ENCODE measurements around the gene SEMA3A. TPM values are rescaled to one million over a fixed set of nuclear protein-coding genes. Genes with fewer than 3 reads are reported as not detected.

The SEMA3A gene
- total and polyA plus RNA-seq, 2 experiments from 2014 or later = 19.8 to 46.4 TPM

DNA sequence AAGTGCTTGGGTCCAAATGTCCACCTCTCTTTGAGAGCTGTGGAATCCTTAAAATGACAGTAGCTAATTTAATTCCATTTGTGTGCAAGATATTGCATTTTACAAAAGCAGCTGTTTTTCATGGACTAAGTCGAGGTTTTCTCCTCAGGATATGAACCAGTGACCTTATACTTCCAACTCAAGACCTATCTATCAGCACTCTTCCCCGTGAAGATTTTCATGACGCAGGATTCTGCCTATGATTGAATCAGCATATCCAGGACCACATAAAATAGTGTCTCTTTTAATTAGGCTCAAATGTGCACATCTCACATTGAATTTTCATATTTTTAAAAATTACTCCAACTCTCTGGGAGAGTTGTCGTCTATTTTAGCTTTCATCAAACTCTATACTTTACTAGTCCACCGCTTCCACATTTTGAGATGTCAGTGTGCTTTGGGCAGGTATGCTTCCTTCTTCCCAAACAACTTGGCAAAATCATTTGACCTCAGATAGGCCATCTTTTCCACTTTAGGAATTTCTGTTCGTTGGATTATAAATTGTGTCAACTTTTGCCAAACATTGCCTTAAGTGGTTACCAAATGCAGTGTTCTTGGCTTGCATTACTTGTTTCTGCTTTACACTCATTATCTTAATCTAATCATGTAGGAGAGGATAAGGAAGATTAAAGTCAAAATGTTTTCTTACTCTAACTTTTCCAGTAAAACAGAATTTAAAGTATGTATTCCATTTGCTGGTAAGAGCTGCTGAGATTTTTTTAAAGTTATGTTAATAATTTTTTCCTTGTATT, 39.4 kb downstream of the SEMA3A start:
- Histone ChIP-seq H3K4me2 (no peak overlapping the region), H2AFZ (no peak overlapping the region), H3K27me3 (ENCODE audit: insufficient read depth) (no peaks in the 10 kb centered on the region), H3K79me2 (replicated peaks; ENCODE audit: insufficient read depth) (peaks cover 79% of the 10 kb centered on the region), H3F3A (replicated peaks; ENCODE audit: low read depth) (no peaks in the 10 kb centered on the region), H3K36me3 (ENCODE audit: insufficient read depth) (no peaks in the 10 kb centered on the region), H3K9me2 (ENCODE audit: insufficient read depth) (no peaks in the 10 kb centered on the region), H4K20me1 (replicated peaks; ENCODE audit: insufficient read depth) (no peaks in the 10 kb centered on the region), H3K4me1 (ENCODE audit: insufficient read depth) (peaks cover 9% of the 10 kb centered on the region), H3K27ac (ENCODE audit: low read depth) (peak overlapping the region; percentile 61), H3K4me3 (no peak overlapping the region)
- TF ChIP-seq EZH2phosphoT487 (IDR thresholded peaks at IDR 0.05; ENCODE audit: unreplicated experiment) (no peak), NANOG (IDR thresholded peaks at IDR 0.05; ENCODE audit: borderline replicate concordance) (no peak), STAT1 (IDR thresholded peaks at IDR 0.05; ENCODE audit: unreplicated experiment) (no peak)
- TF ChIP-seq, protein P1, sequence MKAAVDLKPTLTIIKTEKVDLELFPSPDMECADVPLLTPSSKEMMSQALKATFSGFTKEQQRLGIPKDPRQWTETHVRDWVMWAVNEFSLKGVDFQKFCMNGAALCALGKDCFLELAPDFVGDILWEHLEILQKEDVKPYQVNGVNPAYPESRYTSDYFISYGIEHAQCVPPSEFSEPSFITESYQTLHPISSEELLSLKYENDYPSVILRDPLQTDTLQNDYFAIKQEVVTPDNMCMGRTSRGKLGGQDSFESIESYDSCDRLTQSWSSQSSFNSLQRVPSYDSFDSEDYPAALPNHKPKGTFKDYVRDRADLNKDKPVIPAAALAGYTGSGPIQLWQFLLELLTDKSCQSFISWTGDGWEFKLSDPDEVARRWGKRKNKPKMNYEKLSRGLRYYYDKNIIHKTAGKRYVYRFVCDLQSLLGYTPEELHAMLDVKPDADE (IDR thresholded peaks at IDR 0.05) = no peak
- Mint-ChIP-seq H3K4me1 (peaks cover 14% of the 10 kb centered on the region), H3K4me3 (no peak overlapping the region), H3K27me3 (ENCODE audit: insufficient read depth, low read depth, poor library complexity) (peaks cover 3% of the 10 kb centered on the region), H3K36me3 (ENCODE audit: low read depth) (peaks cover 6% of the 10 kb centered on the region; the same call in 2 of the 3 replicates), H3K27ac (peak overlapping the region; percentile 46; the same call in 1 of the 2 replicates), H3K9me3 (peaks cover 2% of the 10 kb centered on the region; the same call in 1 of the 3 replicates)
- ATAC-seq (no peak), DNase-seq (ENCODE audit: low spot score) (no peak)

DNA sequence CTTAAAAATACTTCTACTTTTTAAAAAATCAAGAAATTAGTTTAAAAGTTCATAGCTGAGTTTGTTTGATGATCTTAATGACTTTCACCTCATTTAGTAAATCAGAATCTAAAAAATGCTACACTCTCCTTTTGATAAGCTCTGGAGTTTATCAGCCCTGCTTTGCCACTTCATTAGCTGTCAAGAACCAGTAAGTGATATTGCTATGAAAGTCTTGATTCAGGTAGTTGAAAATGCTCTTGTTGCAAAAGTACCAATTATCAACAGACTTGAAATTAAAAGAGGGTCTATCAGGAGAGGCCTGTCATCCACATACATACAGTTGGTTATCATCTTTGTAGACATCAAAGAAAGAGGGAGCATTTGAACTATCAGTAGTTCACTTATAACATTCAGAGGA, 41.6 kb downstream of the SEMA3A start:
- H3K9me3 Mint-ChIP-seq = peaks cover 4% of the 10 kb centered on the region; the same call in 1 of the 3 replicates
- Histone ChIP-seq H3K79me2 (replicated peaks; ENCODE audit: insufficient read depth) (peaks cover 80% of the 10 kb centered on the region), H3K4me3 (no peak overlapping the region), H3K9me2 (ENCODE audit: insufficient read depth) (no peaks in the 10 kb centered on the region), H3K36me3 (ENCODE audit: insufficient read depth) (no peaks in the 10 kb centered on the region), H2AFZ (no peak overlapping the region), H3K27ac (ENCODE audit: low read depth) (no peak overlapping the region), H4K20me1 (replicated peaks; ENCODE audit: insufficient read depth) (no peaks in the 10 kb centered on the region), H3K27me3 (ENCODE audit: insufficient read depth) (no peaks in the 10 kb centered on the region), H3K4me2 (no peak overlapping the region), H3F3A (replicated peaks; ENCODE audit: low read depth) (no peaks in the 10 kb centered on the region), H3K4me1 (ENCODE audit: insufficient read depth) (peaks cover 25% of the 10 kb centered on the region)
- no peak overlapping the region for H3K4me3 Mint-ChIP-seq
- no peak overlapping the region for H3K27ac Mint-ChIP-seq
- H3K4me1 Mint-ChIP-seq = peaks cover 35% of the 10 kb centered on the region
- ATAC-seq (no peak), DNase-seq (ENCODE audit: low spot score) (no peak)
- H3K27me3 Mint-ChIP-seq (ENCODE audit: insufficient read depth, low read depth, poor library complexity) = peaks cover 4% of the 10 kb centered on the region
- H3K36me3 Mint-ChIP-seq (ENCODE audit: low read depth) = peaks cover 13% of the 10 kb centered on the region; the same call in 2 of the 3 replicates
- TF ChIP-seq ZNF331 (CRISPR knock-in tag; IDR thresholded peaks at IDR 0.05; ENCODE audit: low read depth) = no peak
- TF ChIP-seq, protein P2, sequence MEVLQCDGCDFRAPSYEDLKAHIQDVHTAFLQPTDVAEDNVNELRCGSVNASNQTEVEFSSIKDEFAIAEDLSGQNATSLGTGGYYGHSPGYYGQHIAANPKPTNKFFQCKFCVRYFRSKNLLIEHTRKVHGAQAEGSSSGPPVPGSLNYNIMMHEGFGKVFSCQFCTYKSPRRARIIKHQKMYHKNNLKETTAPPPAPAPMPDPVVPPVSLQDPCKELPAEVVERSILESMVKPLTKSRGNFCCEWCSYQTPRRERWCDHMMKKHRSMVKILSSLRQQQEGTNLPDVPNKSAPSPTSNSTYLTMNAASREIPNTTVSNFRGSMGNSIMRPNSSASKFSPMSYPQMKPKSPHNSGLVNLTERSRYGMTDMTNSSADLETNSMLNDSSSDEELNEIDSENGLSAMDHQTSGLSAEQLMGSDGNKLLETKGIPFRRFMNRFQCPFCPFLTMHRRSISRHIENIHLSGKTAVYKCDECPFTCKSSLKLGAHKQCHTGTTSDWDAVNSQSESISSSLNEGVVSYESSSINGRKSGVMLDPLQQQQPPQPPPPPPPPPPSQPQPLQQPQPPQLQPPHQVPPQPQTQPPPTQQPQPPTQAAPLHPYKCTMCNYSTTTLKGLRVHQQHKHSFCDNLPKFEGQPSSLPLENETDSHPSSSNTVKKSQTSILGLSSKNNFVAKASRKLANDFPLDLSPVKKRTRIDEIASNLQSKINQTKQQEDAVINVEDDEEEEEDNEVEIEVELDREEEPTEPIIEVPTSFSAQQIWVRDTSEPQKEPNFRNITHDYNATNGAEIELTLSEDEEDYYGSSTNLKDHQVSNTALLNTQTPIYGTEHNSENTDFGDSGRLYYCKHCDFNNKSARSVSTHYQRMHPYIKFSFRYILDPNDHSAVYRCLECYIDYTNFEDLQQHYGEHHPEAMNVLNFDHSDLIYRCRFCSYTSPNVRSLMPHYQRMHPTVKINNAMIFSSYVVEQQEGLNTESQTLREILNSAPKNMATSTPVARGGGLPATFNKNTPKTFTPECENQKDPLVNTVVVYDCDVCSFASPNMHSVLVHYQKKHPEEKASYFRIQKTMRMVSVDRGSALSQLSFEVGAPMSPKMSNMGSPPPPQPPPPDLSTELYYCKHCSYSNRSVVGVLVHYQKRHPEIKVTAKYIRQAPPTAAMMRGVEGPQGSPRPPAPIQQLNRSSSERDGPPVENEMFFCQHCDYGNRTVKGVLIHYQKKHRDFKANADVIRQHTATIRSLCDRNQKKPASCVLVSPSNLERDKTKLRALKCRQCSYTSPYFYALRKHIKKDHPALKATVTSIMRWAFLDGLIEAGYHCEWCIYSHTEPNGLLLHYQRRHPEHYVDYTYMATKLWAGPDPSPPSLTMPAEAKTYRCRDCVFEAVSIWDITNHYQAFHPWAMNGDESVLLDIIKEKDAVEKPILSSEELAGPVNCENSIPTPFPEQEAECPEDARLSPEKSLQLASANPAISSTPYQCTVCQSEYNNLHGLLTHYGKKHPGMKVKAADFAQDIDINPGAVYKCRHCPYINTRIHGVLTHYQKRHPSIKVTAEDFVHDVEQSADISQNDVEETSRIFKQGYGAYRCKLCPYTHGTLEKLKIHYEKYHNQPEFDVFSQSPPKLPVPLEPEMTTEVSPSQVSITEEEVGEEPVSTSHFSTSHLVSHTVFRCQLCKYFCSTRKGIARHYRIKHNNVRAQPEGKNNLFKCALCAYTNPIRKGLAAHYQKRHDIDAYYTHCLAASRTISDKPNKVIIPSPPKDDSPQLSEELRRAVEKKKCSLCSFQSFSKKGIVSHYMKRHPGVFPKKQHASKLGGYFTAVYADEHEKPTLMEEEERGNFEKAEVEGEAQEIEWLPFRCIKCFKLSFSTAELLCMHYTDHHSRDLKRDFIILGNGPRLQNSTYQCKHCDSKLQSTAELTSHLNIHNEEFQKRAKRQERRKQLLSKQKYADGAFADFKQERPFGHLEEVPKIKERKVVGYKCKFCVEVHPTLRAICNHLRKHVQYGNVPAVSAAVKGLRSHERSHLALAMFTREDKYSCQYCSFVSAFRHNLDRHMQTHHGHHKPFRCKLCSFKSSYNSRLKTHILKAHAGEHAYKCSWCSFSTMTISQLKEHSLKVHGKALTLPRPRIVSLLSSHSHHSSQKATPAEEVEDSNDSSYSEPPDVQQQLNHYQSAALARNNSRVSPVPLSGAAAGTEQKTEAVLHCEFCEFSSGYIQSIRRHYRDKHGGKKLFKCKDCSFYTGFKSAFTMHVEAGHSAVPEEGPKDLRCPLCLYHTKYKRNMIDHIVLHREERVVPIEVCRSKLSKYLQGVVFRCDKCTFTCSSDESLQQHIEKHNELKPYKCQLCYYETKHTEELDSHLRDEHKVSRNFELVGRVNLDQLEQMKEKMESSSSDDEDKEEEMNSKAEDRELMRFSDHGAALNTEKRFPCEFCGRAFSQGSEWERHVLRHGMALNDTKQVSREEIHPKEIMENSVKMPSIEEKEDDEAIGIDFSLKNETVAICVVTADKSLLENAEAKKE (CRISPR knock-in tag; IDR thresholded peaks at IDR 0.05) = no peak
- TF ChIP-seq, protein P1 (IDR thresholded peaks at IDR 0.05) = no peak
- no peak for TF ChIP-seq CTCF (conservative IDR thresholded peaks at IDR 0.05; ENCODE audit: low read depth in 2 of 2)
- TF ChIP-seq EZH2phosphoT487 (IDR thresholded peaks at IDR 0.05; ENCODE audit: unreplicated experiment) = no peak
- no peak for TF ChIP-seq JUNB (IDR thresholded peaks at IDR 0.05; ENCODE audit: unreplicated experiment)
- no peak for TF ChIP-seq STAT1 (IDR thresholded peaks at IDR 0.05; ENCODE audit: unreplicated experiment)
- no peak for TF ChIP-seq NANOG (IDR thresholded peaks at IDR 0.05; ENCODE audit: borderline replicate concordance)
- TF ChIP-seq ZNF114 (CRISPR knock-in tag; IDR thresholded peaks at IDR 0.05) = no peak
- no peak for TF ChIP-seq EZH2 (IDR thresholded peaks at IDR 0.05; ENCODE audit: low read depth, unreplicated experiment)
